Neural progenitor cell (in vitro differentiated cells): ENCODE results near the gene CYP4Z1. TPM values are rescaled to one million over a fixed set of nuclear protein-coding genes. Genes with fewer than 3 reads are reported as not detected.

Experiments used
- DNase-seq: peaks from one replicate; pipeline ENCODE4 v3.0.0-alpha.2; 2016; ENCODE audit warnings: low spot score
- H2AFZ ChIP-seq: fragments of 200-600 bp; sonication (generic); replicated peaks from 2 replicates; pipeline ENCODE4 v1.6.1; 2016; ENCODE audit warnings: antibody characterized with exemption
- H3F3A ChIP-seq: fragments of 200-600 bp; sonication (generic); 2 replicates; pipeline ENCODE4 v1.6.1; 2016; ENCODE audit warnings: antibody characterized with exemption, low read depth
- H3K27ac ChIP-seq: fragments of 200-600 bp; sonication (generic); 2 replicates; pipeline ENCODE4 v1.5.1; 2016; ENCODE audit warnings: mild to moderate bottlenecking
- H3K27me3 ChIP-seq: fragments of 200-600 bp; sonication (generic); 2 replicates; pipeline ENCODE4 v1.6.1; 2016; ENCODE audit warnings: mild to moderate bottlenecking, moderate library complexity
- H3K36me3 ChIP-seq: fragments of 200-600 bp; sonication (generic); 2 replicates; pipeline ENCODE4 v1.5.1; 2016
- H3K4me1 ChIP-seq: fragments of 200-600 bp; sonication (generic); 2 replicates; pipeline ENCODE4 v1.6.1; 2016; ENCODE audit warnings: mixed run types
- H3K4me2 ChIP-seq: fragments of 200-600 bp; sonication (generic); 2 replicates; pipeline ENCODE4 v1.6.1; 2016
- H3K4me3 ChIP-seq: fragments of 200-600 bp; sonication (generic); 2 replicates; pipeline ENCODE4 v1.5.1; 2016
- H3K79me2 ChIP-seq: fragments of 200-600 bp; sonication (generic); 2 replicates; pipeline ENCODE4 v1.6.1; 2016; ENCODE audit warnings: low read depth
- H3K9ac ChIP-seq: fragments of 200-600 bp; sonication (generic); 2 replicates; pipeline ENCODE4 v1.6.1; 2016
- H3K9me3 ChIP-seq: fragments of 200-600 bp; sonication (generic); 2 replicates; pipeline ENCODE4 v1.5.1; 2016; ENCODE audit warnings: low read depth
- H4K20me1 ChIP-seq: fragments of 200-600 bp; sonication (generic); 2 replicates; pipeline ENCODE4 v1.6.1; 2016; ENCODE audit warnings: low read depth
- H3K27ac Mint-ChIP-seq: 3 replicates; pipeline ENCODE4 v1.8.0; 2021; ENCODE audit warnings: mixed read lengths
- H3K27me3 Mint-ChIP-seq: 2 replicates; pipeline ENCODE4 v1.8.0; 2022; ENCODE audit warnings: low read depth, mild to moderate bottlenecking, inconsistent platforms, moderate library complexity, mixed read lengths; ENCODE audit not compliant: insufficient read depth
- H3K36me3 Mint-ChIP-seq: 3 replicates; pipeline ENCODE4 v1.8.0; 2021; ENCODE audit warnings: mixed read lengths
- H3K4me1 Mint-ChIP-seq: 3 replicates; pipeline ENCODE4 v1.8.0; 2021; ENCODE audit warnings: mixed read lengths
- H3K4me3 Mint-ChIP-seq: 3 replicates; pipeline ENCODE4 v1.8.0; 2021; ENCODE audit warnings: mild to moderate bottlenecking, moderate library complexity, mixed read lengths
- H3K9me3 Mint-ChIP-seq: 3 replicates; pipeline ENCODE4 v1.8.0; 2020; ENCODE audit warnings: mixed read lengths
- CTCF ChIP-seq: fragments of 200-600 bp; sonication (generic); IDR thresholded peaks from 2 replicates; pipeline ENCODE4 v1.5.1; 2017; ENCODE audit warnings: antibody characterized with exemption, mild to moderate bottlenecking
- EZH2 ChIP-seq: fragments of 200-600 bp; sonication (generic); IDR thresholded peaks from 2 replicates; pipeline ENCODE4 v1.6.1; 2017; ENCODE audit warnings: antibody characterized with exemption, mild to moderate bottlenecking, moderate library complexity
- EZH2phosphoT487 ChIP-seq: fragments of 200-600 bp; sonication (generic); IDR thresholded peaks from 2 replicates; pipeline ENCODE4 v1.6.1; 2017; ENCODE audit warnings: antibody characterized with exemption
- total RNA-seq: library from RNA; depleted of rRNA; stranded (reverse); fragments of >200 nt; gene quantifications from 2 replicates; pipeline ENCODE4 v1.2.3, GENCODE V29; 2015; ENCODE audit warnings: low replicate concordance

The CYP4Z1 gene
- total RNA-seq, 1 donor from 2014 or later = not detected

GRCh38 chr1:47024141-47024801 is 42.8 kb upstream of the CYP4Z1 start:
- H3K27ac ChIP-seq = no peak overlapping the region
- Mint-ChIP-seq H3K4me1 (peaks cover 12% of the 10 kb centered on the region), H3K4me3 (peak overlapping the region; percentile 75), H3K36me3 (no peaks in the 10 kb centered on the region), H3K9me3 (peaks cover 2% of the 10 kb centered on the region), H3K27me3 (peaks cover 37% of the 10 kb centered on the region), H3K27ac (no peak overlapping the region)
- no peaks in the 10 kb centered on the region for H3K79me2 ChIP-seq
- H3K4me2 ChIP-seq = peak overlapping the region; percentile 91
- no peaks in the 10 kb centered on the region for H3K36me3 ChIP-seq
- peaks cover 9% of the 10 kb centered on the region for H3F3A ChIP-seq
- H3K9me3 ChIP-seq = no peaks in the 10 kb centered on the region
- H3K4me3 ChIP-seq = peak overlapping the region; percentile 62
- H2AFZ ChIP-seq = peak overlapping the region; percentile 97
- no peak for TF ChIP-seq EZH2phosphoT487
- no peak for TF ChIP-seq EZH2
- TF ChIP-seq CTCF = no peak
- H4K20me1 ChIP-seq = no peaks in the 10 kb centered on the region
- H3K4me1 ChIP-seq = peaks cover 9% of the 10 kb centered on the region
- peak; percentile 4 for DNase-seq
- no peak overlapping the region for H3K9ac ChIP-seq
- H3K27me3 ChIP-seq = peaks cover 51% of the 10 kb centered on the region

GRCh38 chr1:47030170-47030805 is 36.7 kb upstream of the CYP4Z1 start:
- H3K27me3 Mint-ChIP-seq = peaks cover 6% of the 10 kb centered on the region
- TF ChIP-seq CTCF (no peak), EZH2 (no peak), EZH2phosphoT487 (no peak)
- no peak overlapping the region for H3K27ac Mint-ChIP-seq

GRCh38 chr1:47031059-47031458 is 36.0 kb upstream of the CYP4Z1 start:
- H2AFZ ChIP-seq = no peak overlapping the region
- no peaks in the 10 kb centered on the region for H3K27me3 Mint-ChIP-seq
- no peaks in the 10 kb centered on the region for H3K79me2 ChIP-seq
- no peaks in the 10 kb centered on the region for H3K4me1 Mint-ChIP-seq
- H3K27ac Mint-ChIP-seq = no peak overlapping the region
- no peaks in the 10 kb centered on the region for H3K36me3 ChIP-seq
- H3K27ac ChIP-seq = no peak overlapping the region
- H3K9ac ChIP-seq = no peak overlapping the region
- DNase-seq = no peak
- no peak overlapping the region for H3K4me2 ChIP-seq
- H3K4me1 ChIP-seq = no peaks in the 10 kb centered on the region
- H3K9me3 ChIP-seq = no peaks in the 10 kb centered on the region
- peaks cover 4% of the 10 kb centered on the region for H3K27me3 ChIP-seq
- no peaks in the 10 kb centered on the region for H3K9me3 Mint-ChIP-seq
- TF ChIP-seq CTCF (no peak), EZH2phosphoT487 (no peak), EZH2 (no peak)
- no peaks in the 10 kb centered on the region for H4K20me1 ChIP-seq
- no peak overlapping the region for H3K4me3 ChIP-seq
- no peaks in the 10 kb centered on the region for H3F3A ChIP-seq
- H3K36me3 Mint-ChIP-seq = no peaks in the 10 kb centered on the region
- H3K4me3 Mint-ChIP-seq = no peak overlapping the region

More at GRCh38 chr1:47030170-47030805, 36.7 kb upstream of the CYP4Z1 start:
- Histone ChIP-seq H2AFZ (no peak overlapping the region), H3K27ac (no peak overlapping the region), H3K4me2 (no peak overlapping the region), H3K9ac (no peak overlapping the region), H4K20me1 (no peaks in the 10 kb centered on the region), H3F3A (no peaks in the 10 kb centered on the region), H3K4me1 (no peaks in the 10 kb centered on the region), H3K27me3 (peaks cover 12% of the 10 kb centered on the region), H3K36me3 (no peaks in the 10 kb centered on the region), H3K9me3 (no peaks in the 10 kb centered on the region), H3K79me2 (no peaks in the 10 kb centered on the region), H3K4me3 (no peak overlapping the region)
- no peaks in the 10 kb centered on the region for H3K36me3 Mint-ChIP-seq
- no peak for DNase-seq
- no peak overlapping the region for H3K4me3 Mint-ChIP-seq
- H3K9me3 Mint-ChIP-seq = no peaks in the 10 kb centered on the region
- H3K4me1 Mint-ChIP-seq = no peaks in the 10 kb centered on the region
